Stimulated activated CD4-positive, alpha-beta T cell treated with anti-CD3 and anti-CD28 coated beads, Interleukin-1b, Interleukin-23, amount 100 ng/mL, for 48 hours (primary cell): Measurements from ENCODE around the gene GRM5.
A peak's percentile ranks its signal among the peaks of the same experiment; 100 is the strongest.
"Not testable (repeated sequence)": the region's sequence is repeated elsewhere in the genome, so short reads cannot be mapped to it uniquely, and the experiment has no call there.

Experiments used
- DNase-seq: peaks from one replicate; pipeline ENCODE4 v3.0.0-alpha.2; 2020

GRM5 gene

DNA sequence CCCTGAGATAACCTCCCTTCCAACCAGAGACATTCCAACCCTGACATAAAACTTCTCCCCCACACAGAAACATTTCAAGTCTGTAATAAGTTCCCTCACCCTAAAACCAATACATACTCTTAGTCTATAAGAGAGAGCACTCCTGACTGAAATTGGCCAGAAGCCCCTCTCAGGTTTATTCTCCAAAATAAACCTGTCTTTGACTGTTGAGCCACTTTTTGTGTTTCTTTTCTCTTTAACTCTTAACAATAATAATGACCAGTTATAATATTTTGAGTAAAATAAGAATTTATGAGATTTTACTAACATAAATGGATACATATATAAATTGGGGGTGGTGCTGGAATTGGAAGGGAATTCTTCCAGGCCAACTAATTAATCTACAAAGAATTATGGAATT, 93.6 kb downstream of the GRM5 start:
- DNase-seq = no peak

DNA sequence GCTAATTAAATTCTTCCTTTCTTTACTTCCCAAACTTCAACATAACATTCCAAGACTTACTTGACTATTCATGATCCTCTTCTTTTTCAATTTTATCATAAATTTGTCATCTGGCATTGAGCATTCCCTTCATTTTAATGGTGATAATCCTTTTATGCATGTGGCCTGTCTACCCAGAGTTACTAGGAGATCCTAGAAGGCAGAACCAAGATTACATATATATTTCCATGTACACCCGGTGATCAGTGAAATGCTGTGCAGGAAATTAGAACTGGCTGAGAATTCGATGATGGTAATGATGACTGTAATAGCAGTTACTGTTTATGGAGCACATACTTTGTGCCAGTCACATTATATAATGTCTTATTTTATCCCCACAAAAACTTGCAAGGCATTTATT, 104.2 kb downstream of the GRM5 start:
- DNase-seq = not testable (repeated sequence)

DNA sequence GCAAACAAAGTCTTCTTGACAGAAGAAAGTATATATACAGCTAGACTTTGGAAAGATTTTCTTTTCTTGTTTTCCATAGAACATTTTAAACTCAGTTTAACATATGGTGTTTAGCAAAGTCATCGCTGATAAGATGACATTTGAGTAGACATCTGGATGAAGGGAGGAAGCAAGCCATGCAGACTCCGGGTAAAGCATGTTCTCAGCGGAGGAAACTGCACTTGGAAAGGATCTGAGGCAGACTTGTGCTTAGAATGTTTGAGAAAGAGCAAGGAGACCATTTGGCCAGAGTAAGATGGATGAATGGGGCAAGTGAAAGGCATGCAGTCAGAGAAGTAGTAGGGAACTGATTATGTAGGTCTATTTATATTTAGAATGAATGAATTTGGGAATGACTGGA, 105.9 kb downstream of the GRM5 start:
- not testable (repeated sequence) for DNase-seq

DNA sequence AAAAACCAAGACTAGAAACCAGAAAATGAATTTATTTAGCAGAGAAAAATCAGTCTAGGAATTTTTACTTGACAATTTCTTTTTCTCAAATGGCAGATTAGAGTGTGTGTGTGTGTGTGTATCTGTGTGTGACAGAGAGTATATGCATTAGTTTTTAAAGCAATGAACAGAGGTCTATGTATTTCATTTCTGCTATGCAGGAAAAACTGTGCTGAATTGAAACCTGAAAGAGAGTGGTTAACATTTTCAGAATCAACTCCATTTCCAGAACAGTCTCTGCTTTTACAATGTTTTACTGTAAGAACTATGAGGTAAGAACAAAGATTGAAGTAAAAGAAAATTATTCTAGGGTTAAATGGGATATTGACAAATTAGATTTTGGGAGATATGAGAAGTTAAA, 114.8 kb downstream of the GRM5 start:
- no peak for DNase-seq

DNA sequence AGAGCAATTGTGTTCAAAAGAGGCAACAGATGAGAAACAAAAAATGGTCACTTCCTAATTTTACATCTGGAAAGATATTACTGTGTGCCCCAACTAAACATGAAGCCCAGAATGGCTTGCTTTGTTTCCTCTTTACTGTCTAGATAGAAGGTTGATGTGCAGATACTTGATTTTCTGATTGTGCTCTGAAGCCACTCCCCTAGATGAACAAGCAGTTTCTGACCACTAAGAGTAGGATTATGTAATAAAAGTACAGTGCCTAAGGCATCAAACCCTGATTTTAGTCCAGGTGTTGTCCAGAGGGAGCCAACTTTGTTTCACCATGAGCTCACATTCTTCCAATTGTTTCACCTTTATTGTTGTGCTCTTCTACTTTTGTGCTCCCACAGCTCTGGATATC, 116.9 kb downstream of the GRM5 start:
- not testable (repeated sequence) for DNase-seq

DNA sequence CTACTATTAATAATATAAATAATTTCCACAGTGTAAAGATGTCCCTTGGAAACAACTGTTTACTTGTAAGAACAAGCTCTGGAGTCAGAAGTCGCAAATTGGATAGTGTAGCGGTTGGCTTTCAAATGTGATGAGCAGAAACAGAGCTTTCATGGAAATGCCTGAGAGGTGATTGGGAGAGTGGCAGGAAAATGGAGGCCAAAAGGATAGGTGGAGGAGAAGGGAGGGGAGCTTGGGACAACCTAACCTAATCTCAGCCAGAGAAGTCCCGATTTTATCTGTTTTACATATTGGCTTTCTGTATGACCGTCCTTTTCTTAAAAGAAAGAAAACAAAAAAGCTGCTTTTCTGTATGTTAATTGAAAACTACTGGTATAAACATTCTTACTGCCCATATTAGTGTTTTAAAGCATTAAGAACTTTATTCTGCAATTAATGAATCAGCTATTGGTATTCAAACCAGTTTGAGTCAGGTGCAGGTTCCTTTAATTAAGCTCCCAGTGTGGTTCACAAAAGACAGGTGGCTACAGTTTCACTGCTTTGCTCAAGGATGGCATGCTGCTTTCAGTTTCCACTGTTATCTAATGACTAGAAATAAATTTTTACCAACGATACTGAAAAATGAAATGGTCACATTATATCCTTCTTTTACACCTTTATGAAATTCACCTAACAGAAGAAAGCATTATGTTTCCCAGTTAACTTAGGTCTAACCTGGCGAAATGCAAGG, 117.8 kb downstream of the GRM5 start:
- not testable (repeated sequence) for DNase-seq

DNA sequence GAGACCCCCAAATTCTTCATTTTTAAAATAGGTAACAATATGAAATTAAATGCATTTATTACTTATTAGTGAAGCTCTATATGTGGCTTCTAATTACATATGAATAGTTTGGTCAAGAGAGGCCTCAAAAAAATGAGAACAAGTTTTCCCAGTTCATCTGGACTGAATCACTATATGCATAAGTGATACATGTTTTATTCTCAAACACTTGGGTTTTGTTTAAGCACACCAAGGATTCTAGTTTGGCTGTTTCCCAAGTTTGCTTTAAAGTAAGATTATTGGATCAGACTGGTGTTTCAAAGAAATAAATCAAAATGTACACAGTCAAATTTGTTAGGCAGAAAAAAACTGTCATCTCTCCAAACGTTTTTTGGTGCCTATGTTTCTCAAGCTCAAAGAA, 136.1 kb downstream of the GRM5 start:
- DNase-seq = not testable (repeated sequence)

DNA sequence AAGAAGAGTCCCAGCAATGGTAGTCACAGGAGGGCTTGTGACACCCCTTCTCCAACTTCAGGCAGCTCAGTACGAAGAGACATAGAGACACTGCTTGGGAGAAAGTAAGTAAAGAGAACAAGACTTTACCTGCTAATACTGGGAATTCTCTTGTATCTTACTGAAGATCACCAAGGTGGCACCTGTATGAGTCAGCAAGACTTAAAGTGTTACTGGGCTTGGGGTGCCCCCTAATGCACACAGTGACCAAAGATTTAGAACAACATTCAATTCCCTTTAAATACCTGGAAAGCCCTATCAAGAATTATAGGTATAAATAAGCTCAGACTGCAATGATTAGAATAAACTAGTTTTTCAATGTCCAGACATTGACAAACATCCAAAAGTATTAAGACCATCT, 148.7 kb downstream of the GRM5 start:
- not testable (repeated sequence) for DNase-seq

DNA sequence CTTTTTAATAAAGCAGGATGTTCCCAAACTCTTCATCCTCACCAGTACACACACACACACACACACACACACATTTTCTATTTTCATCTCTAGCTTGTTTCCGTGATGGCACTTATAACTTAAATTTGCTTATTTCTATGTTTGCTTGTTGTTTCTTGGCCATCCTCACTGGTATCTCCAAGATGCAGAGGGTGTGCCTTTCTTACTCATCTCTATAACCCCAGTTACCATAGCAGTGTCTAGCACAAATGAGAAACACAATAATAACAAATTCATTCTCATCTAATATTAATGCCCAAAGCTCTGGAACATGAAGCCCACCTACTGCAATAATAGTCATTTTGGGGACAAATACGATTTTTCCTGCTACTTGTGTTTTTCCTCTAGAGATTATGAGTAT, 156.3 kb downstream of the GRM5 start:
- no peak for DNase-seq

DNA sequence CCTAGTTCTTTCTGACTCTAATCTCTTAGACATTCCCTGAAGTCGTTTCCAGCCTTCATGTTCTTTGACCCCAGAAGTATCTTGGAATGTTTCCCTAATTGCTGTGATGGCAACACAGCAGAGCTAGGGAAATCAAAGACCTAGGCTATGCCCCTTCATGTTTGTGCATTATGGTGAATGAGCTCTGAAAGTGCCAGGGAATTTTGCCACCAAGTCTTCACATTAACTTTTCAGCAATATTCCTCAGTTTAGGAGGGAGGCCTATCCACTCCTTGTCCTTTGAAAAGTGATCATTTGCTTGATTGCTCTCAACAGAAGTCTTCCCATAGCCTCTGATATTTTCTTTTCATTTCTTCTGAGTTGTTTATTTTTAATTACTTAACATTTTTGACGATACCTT, 164.3 kb downstream of the GRM5 start:
- DNase-seq = not testable (repeated sequence)

DNA sequence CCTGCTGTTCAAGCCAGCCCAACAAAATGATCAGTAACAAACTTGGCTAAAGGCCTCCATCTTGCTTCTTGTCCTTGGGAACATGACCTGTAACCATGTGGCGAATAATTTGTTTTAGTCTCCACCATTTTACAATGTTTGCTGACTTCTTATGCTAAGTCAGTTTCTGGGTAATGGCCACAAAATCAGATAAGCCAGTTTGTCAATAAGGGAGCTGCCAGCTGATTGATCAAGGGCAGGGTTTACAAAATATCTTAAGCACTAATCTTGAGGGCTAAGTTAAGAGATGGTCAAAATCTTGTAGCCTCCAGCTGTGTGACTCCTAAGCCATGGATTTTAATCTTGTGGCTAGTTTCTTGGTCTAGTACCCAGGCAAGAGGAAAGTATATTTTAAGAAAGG, 176.9 kb downstream of the GRM5 start:
- not testable (repeated sequence) for DNase-seq

DNA sequence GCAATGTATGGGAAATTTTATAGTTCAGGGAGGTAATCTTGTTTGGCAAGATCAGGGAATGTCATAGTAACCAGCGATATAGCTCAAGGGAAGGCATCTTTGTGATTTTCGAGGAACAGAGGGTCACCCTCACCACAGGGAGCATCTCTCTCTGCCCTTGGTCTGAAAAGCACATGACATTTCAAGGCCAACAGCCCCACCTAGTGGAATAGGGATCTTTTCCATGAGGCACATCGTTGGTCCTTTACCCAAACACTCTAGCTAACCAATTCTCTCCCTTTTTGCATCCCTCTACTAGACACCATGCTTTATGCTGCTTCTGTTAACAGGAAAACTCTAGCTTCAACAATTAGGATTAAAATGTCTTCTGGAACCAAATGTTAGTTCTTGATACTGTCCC, 179.0 kb downstream of the GRM5 start:
- peak; percentile 2 for DNase-seq

DNA sequence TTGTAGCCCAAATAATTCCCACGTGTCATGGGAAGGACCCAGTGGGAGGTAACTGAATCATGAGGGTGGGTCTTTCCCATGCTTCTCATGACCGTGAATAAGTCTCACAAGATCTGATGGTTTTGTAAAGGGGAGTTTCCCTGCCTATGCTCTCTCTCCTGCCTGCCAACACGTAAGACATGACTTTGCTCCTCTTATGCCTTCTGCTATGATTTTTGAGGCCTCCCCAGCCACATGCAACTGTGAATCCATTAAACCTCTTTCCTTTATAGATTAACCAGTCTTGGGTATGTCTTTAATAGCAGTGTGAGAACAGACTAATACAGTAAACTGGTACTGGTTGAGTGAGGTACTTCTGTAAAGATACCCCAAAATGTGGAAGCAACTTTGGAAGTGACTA, 183.0 kb downstream of the GRM5 start:
- not testable (repeated sequence) for DNase-seq

DNA sequence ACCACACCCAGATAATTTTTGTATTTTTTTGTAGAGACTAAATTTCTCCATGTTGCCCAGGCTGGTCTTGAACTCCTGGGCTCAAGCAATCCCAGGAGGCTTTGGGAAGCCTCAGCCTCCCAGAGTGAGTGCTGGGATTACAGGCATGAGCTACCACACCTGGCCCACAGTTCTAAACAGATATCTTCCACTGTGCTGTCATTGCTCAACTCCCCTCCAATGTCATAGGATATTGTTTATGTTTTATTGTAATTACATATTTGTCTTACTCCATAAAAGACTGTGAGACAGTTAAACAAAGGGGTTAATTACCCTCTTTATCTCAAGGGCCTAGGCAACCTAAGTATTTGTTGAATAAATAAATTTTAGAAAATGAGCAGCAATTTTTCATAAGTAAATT, 204.2 kb downstream of the GRM5 start:
- DNase-seq = no peak

DNA sequence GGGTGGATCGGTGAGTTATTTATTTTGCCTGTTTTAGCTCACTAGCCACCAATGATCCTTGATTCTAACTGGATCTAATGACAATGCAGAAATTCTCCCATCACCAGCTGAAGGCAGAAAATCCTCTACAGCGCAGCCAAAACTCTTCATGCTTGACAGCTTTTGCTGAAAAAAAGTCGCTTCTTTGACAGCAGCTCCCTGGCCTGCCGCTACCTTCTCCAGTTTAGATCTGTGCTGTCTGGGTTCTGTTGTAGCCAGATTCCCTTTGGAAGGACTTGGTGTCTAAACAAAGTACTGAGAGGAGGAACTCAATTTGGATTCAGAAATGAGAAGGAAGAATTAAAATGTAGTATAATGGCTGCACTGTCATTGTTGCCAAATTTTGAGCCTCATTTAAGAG, 205.4 kb downstream of the GRM5 start:
- DNase-seq = not testable (repeated sequence)

DNA sequence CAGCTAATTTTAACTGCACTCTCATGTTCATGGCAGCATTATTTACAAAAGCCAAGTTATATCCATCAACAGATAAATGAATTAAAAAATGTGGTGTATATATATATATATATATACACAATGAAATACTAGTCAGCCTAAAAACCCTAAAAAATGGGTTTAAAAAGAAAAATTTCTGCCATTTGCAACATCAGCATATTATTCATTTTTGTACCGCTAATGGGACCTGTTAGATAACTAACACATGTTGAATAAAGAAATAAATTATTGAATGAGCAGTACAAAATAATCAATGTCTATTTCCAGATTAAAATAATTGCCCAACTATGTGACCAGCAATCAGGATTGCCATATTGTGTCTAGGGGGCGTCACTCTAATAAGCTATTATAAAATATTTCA, 211.8 kb downstream of the GRM5 start:
- DNase-seq = not testable (repeated sequence)

DNA sequence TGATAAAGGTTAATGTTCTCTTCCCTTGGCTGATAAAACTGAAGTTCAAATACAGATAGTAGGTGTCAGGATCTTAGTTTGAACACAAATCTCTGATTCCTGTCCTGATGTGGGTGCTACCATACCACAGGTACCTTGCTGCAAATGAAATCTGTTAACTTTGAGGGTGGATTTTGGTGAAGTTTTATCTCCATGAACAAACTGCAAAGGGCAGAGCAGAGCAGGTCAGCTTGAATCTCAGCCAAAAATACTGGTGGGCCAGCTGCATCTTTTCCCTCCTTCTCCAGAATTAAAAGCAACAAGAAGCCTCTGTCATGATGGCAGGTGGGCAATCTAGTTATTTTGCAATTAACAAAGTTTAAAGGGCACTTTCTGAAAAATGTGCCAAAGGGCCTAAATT, 214.2 kb downstream of the GRM5 start:
- DNase-seq = not testable (repeated sequence)

DNA sequence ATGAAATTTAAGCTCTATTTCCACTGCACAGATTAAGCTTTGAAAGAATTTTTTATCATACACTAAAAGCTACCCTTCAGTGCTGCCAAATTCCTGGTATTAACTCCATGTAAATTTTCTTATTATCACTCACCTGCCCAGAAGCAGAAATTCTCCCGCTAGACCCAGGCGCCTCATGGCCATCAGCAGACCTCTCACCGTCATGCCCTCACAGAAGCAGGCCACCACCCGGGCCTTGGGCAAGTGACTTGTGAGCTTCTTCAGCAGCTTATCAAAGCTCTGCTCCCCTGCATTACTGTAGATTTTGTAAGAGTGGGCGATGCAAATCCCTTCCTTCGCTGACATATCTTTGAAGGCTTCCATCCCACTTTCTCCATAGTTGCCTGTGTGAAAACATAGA, 216.0 kb downstream of the GRM5 start:
- not testable (repeated sequence) for DNase-seq

DNA sequence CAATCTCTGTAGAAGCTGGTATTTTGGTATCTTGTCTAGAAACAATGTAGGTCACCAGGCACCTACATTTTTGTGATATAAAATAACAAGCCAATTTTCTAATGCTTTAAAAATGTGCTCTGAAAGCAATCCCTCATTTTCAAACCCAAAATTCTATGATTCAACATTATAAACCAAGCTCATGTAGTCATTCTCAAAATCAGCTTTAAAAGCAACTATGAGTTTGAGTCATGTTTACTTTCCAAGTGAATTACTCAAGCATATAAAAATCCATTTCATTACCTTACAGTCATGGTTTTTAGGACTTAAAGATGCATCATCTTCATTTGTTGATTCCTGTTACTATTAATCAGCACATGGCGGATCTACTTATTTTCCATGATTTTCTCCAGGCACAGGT, 216.4 kb downstream of the GRM5 start:
- no peak for DNase-seq

DNA sequence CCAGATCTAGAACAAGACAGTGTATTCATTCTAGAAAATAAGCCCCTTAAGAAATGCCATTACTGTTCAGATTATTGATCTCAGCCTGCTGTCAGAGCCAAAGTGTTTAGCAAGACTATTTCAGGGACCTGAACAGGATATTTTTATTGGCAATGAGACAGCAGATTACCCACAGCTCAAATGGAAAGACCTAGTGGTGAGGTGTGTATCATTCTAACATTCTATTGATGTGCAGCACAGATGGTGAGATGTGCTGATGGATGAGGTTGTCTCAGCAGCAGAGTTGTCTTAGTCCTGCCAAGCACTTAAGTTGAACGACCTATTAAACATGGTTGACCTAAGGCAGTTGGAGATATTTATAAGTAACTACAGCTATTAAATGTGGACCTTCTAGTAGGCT, 219.5 kb downstream of the GRM5 start:
- not testable (repeated sequence) for DNase-seq

DNA sequence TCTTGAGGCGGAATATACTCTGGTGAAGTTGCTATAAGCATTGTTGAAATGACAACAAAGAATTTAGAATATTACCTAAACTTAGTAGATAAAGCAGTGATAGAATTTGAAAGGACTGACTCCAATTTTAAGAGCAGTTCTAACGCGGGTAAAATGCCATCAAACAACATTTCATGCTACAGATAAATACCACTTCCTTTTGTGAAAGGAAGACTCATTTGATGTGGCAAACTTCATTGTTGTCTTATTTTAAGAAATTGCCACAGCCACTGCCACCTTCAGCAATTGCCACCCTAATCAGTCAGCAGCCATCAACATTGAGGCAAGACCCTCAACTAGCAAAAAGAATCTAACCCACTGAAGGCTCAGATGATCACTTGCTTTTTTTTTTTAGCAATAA, 220.8 kb downstream of the GRM5 start:
- not testable (repeated sequence) for DNase-seq

DNA sequence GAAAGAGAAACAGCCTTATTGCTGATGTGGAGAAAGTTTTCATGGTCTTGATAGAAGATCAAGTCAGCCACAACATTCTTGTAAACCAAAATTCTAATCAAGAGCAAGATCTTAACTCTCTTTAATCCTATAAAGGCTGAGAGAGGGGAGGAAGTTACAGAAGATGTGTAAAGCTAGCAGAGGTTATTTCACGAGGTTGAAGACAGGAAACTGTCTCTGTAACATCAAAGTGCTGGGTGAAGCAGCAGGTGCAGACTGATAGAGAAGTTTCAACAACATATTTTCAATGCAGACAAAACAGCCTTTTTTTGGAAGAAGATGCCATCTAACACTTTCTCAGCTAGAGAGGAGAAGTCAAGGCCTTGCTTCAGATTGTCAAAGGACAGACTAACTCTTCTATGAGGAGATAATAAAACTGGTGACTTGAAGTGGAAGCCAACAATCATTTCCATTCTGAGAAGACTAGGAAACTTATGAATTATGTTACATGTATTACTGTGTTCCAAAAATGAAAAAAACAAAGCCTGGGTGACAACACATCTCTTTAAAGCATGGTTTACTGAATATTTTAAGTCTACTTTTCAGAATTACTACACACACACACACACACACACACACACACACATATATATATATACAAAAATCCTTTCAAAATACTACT, 221.9 kb downstream of the GRM5 start:
- DNase-seq = not testable (repeated sequence)

DNA sequence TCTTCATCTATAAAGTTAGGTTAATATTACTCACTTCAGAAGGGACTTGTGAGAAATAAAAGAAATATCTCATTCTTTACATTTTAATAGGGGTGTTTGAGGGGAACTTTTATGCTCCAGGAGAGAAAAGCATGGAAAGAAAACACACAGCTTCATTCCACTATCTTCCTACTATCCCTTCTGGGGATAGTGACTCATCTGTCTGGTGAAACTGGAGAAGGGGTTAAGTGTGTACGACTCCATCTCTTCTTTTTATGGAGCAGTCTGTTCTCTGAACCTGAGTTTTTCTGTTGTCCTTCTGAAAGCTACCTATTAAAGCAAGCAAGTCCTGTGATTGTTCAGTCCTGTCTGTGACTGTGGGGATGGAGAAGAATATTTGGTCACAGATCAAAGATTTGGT, 227.6 kb downstream of the GRM5 start:
- DNase-seq = not testable (repeated sequence)

DNA sequence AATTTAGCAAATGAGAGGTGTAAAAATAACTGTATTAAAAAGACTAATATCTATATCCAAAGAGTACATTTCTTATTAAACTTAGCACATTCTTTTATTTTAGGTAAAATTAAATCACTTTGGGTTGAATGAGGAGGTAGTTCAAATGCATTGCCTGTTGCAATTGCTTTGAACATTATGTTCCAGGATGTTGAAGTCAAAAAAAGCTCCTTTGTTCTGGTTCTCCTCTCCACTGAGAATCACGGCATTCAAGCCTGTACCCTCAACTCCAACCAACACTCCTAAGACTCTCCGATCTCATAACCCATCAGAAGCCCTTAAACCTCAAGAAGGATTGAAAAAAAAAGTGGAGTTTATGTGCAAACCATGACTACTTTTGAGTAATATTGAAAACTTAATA, 230.1 kb downstream of the GRM5 start:
- not testable (repeated sequence) for DNase-seq
